ENCODE data around the gene CACNG1.
"Not testable (repeated sequence)": the region's sequence is repeated elsewhere in the genome, so short reads cannot be mapped to it uniquely, and the experiment has no call there.

CACNG1 gene

GRCh38 chr17:67026341-67026740 lies 18.0 kb upstream of the CACNG1 start:
- no peak for ATAC-seq

DNA sequence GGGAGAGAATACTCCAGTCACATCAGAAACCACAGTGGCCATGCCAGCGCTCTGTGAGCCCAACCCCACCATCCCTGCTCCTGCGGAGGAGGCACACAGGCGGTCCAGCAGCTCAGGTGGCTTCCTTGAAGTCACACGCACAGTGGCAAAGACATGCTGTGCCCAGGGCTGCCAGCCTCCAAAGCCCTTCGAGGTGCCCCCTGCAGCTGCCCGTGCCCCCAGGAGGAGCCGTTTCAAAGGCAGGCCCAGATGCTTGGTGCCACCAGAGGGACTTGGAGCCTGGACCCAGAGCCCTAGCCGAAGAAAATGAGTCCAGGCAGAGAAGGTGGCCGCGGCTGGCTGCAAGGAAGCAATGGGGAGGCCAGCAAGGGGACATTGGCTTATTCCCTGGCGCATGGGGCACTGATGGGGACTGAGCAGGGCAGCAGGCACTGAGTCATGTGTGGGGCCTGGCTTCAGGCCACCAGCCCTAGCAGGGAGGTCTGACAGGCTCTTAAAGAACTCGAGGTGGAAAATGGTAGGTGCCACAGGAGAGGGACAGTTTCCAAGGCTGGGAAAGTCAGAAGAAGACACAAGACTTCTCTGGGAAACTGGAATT lies 17.2 kb upstream of the CACNG1 start:
- ATAC-seq, result no peak

GRCh38 chr17:67030641-67031040 lies 13.7 kb upstream of the CACNG1 start:
- ATAC-seq, result no peak

- ATAC-seq, result no peak
Observed at GRCh38 chr17:67032382-67032781, 12.0 kb upstream of the CACNG1 start.

- no peak for ATAC-seq
Observed at GRCh38 chr17:67032985-67033384, 11.4 kb upstream of the CACNG1 start.

DNA sequence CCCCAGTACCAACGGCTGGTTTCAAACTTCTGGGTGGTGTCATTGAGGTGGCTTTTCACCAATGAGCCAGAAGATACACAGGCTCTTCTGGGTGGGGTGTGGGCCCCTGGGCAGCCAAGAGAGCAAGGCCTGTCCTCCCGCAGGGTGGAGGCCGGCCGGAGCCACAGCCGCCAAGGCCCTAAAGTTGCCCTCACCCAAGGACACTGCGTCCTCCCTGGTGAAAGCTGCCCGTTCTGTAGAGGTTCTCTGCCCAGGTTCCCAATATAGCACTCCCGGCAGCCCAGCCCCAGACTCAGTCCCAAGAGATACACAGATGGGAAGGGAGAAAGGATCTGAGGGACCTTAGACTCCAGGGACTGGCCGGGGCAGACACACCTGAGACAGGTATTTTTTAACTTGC lies 10.7 kb upstream of the CACNG1 start:
- ATAC-seq, result no peak

DNA sequence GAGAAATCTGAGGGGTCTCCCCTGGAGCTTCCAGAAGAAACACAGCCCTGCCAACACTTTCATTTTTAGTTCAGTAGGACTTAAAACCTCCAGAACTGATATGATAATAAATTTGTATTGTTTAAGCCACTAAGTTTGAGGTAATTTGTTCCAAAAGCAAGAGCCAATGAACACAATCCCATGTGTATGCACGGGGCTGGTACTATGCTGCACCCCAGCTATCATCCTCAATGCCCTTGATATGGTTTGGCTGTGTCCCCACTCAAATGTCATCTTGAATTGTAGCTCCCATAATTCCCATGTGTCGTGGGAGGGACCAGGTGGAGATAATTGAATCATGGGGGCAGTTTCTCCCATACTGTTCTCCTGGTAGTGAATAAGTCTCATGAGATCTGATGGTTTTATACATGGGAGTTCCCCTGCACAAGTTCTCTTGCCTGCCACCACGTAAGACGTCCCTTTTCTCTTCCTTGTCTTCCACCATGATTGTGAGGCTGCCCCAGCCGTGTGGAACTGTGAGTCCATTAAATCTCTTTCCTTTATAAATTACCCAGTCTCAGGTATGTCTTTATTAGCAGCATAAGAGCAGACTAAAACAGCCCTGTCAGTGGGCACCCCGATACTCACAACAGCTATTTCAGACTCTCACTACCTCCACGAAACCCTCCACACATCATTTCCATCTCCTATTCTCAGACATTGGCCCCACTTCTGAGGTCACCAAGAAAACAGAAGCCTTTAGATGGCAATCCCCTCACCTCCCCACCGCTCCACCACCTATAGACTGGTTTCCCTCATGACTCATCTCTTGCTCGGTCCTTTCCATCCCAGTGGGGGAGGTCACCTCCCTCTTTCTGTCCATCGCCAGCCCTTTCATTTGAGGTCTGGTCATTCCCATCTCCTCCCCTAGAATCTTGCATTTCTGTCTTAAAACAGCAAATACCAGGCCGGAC lies 8.9 kb upstream of the CACNG1 start:
- ATAC-seq, result peak; percentile 7 to 45

DNA sequence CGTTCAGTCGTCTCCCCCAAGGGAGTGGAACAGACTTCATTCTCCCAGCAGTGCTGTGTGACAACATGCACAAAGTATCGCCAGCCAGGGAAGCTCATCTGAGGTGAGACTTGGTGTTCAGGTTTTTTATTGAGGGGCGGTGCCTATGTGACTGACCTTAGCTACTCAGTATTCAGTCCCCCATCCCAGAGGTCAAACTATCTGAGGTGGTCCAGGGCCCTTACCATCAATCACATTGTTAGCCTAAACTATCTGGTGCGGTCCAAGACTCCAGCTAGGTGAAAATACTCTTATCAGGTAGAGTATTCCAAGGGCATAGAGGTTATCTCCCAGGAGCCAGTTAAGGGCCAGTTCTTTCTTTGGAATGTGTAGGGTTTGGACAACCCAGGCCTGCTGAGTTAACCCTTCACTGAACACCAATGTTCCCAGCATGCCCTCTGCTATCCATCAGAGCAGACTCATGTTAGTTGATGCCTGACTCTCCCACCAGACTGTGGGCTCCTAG lies 5.4 kb upstream of the CACNG1 start:
- ATAC-seq, result no peak

DNA sequence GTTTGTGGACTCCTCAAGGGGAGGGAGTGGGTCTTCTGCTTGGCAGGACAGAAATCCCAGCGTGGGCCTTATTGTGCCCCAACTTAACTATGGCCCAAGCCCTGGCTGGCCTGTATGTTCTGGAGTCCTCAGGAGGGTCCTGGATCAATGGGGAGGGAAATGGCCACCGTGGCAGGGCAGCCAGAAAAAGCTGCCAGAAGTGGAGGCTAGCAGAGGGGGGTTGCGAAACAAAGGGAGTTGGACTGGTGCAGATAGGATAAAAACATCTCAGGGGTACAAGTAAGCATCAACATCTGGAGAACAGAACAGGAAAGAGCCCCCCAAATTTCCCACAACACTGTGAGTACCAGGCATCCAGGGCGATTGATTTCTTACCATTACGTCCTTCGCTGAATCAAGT lies 3.7 kb upstream of the CACNG1 start:
- no peak for ATAC-seq

GRCh38 chr17:67041119-67041518 lies 3.2 kb upstream of the CACNG1 start:
- not testable (repeated sequence) for ATAC-seq

DNA sequence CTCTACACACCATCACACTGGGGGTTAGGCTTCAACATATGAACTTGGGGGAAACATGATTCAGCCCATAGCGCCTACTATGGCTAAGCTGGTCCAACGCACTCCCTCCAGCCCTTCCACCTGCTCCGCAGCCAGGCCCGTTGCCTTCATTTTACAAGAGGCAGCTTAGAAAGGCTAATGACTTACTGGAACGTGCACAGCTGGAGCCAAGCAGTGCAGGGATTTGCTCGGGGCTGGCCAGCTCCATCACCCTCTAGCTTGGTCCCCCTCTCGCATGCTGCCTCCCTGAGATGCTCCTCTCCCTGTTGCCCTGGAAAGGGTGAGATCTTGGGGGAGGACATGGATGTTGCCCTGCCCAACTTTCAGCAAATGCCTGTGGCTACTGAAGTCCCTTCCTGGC lies 2.8 kb upstream of the CACNG1 start:
- ATAC-seq, result no peak

- ATAC-seq, result no peak
Observed at GRCh38 chr17:67041941-67042899, 2.1 kb upstream of the CACNG1 start.

DNA sequence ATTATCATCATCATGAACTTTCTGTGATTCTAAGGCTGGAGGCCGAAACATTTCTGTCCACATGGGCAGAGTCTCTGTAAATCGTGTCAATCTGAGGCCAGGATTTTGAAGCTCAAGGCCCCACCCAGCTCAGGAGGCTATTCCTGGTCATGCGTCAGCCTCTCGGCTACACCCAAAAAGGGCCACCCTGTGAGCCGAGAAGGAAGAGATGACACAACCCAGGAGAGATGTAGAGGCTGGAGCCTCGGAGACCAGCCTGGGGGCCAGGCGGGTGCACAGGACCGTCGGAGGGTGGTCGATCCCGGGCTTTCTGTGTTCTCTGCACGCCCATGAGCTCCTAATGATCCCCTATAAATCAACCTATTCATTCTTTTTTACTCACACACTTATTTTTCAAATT lies 1.1 kb upstream of the CACNG1 start:
- ATAC-seq, result no peak

- ATAC-seq, result no peak
Observed at GRCh38 chr17:67044940-67045339, 586 bp downstream of the CACNG1 start.

- no peak for ATAC-seq
Observed at GRCh38 chr17:67046398-67046797, 2.0 kb downstream of the CACNG1 start.

DNA sequence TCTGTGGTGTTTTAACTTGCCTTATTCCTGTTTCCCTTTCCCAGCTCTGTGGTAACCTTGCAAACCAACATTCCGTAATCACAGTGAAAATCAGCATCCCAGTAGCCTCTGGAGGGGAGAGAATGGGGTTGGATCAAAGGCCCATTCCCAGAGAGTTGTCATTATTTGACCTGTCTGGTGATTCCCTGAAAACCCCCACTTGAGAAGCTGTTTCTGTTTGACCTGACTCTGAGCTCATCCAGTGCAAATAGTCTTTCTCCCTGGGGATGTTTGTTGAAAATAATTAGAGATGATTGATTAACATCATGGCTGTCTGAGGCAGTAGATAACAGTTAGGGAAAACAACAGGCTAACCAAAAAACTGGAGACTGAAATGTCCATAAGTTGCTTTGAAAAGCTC lies 3.0 kb downstream of the CACNG1 start:
- no peak for ATAC-seq

GRCh38 chr17:67049025-67049739 lies 4.8 kb downstream of the CACNG1 start:
- ATAC-seq, result no peak

GRCh38 chr17:67050066-67050465 lies 5.7 kb downstream of the CACNG1 start:
- no peak for ATAC-seq

- ATAC-seq, result no peak
Observed at GRCh38 chr17:67050471-67051154, 6.3 kb downstream of the CACNG1 start.

GRCh38 chr17:67051155-67051538 lies 6.8 kb downstream of the CACNG1 start:
- no peak for ATAC-seq

- no peak for ATAC-seq
Observed at GRCh38 chr17:67051837-67052236, 7.5 kb downstream of the CACNG1 start.

All from activated CD4-positive, CD25-positive, alpha-beta regulatory T cell treated with anti-CD3 and anti-CD28 coated beads, Interleukin-2, amount 50 U/mL, for 24 hours (primary cell).